GM23338 (cell line): Measurements from ENCODE around the gene KCNA1. TPM values are rescaled to one million over a fixed set of nuclear protein-coding genes. Genes with fewer than 3 reads are reported as not detected.

ENCODE experiments used
- ATAC-seq: fragments of 200-7000 bp; cut with Tn5 transposase; 3 replicates; pipeline ENCODE4 v1.9.1; 2020
- DNase-seq: peaks from one replicate; pipeline ENCODE4 v3.0.0-alpha.2; 2015; ENCODE audit warnings: low spot score
- H2AFZ ChIP-seq: fragments of 200-600 bp; sonication (generic); 2 replicates; pipeline ENCODE4 v1.8.0; 2016; ENCODE audit warnings: antibody characterized with exemption, mild to moderate bottlenecking, moderate library complexity
- H3F3A ChIP-seq: fragments of 200-600 bp; sonication (generic); replicated peaks from 2 replicates; pipeline ENCODE4 v1.8.0; 2017; ENCODE audit warnings: antibody characterized with exemption, mixed run types, low read depth
- H3K27ac ChIP-seq: fragments of 200-600 bp; sonication (generic); 2 replicates; pipeline ENCODE4 v1.6.1; 2016; ENCODE audit warnings: low read depth
- H3K27me3 ChIP-seq: fragments of 200-600 bp; sonication (generic); 2 replicates; pipeline ENCODE4 v1.8.0; 2016; ENCODE audit warnings: mild to moderate bottlenecking, mixed run types, moderate library complexity; ENCODE audit not compliant: insufficient read depth
- H3K36me3 ChIP-seq: fragments of 200-600 bp; sonication (generic); 2 replicates; pipeline ENCODE4 v1.8.0; 2016; ENCODE audit warnings: mild to moderate bottlenecking; ENCODE audit not compliant: insufficient read depth
- H3K4me1 ChIP-seq: fragments of 200-600 bp; sonication (generic); 2 replicates; pipeline ENCODE4 v1.8.0; 2016; ENCODE audit warnings: mild to moderate bottlenecking, moderate library complexity; ENCODE audit not compliant: insufficient read depth
- H3K4me2 ChIP-seq: fragments of 200-600 bp; sonication (generic); 2 replicates; pipeline ENCODE4 v1.7.1; 2017; ENCODE audit warnings: mixed run types
- H3K4me3 ChIP-seq: fragments of 200-600 bp; sonication (generic); 2 replicates; pipeline ENCODE4 v1.6.1; 2016; ENCODE audit warnings: mixed run types
- H3K79me2 ChIP-seq: fragments of 200-600 bp; sonication (generic); replicated peaks from 2 replicates; pipeline ENCODE4 v1.8.0; 2017; ENCODE audit warnings: mild to moderate bottlenecking; ENCODE audit not compliant: insufficient read depth
- H3K9me2 ChIP-seq: fragments of 200-600 bp; sonication (generic); 2 replicates; pipeline ENCODE4 v1.8.0; 2017; ENCODE audit not compliant: insufficient read depth
- H4K20me1 ChIP-seq: fragments of 200-600 bp; sonication (generic); replicated peaks from 2 replicates; pipeline ENCODE4 v1.8.0; 2017; ENCODE audit warnings: mild to moderate bottlenecking; ENCODE audit not compliant: insufficient read depth
- H3K27ac Mint-ChIP-seq: 2 replicates; pipeline ENCODE4 v1.8.0; 2020; ENCODE audit warnings: inconsistent platforms, mild to moderate bottlenecking, moderate library complexity, mixed read lengths
- H3K27me3 Mint-ChIP-seq: 3 replicates; pipeline ENCODE4 v1.8.0; 2022; ENCODE audit warnings: low read depth, mild to moderate bottlenecking, moderate library complexity, mixed read lengths, inconsistent platforms; ENCODE audit not compliant: insufficient read depth, poor library complexity
- H3K36me3 Mint-ChIP-seq: 3 replicates; pipeline ENCODE4 v1.8.0; 2021; ENCODE audit warnings: low read depth, mild to moderate bottlenecking, inconsistent platforms, moderate library complexity, mixed read lengths
- H3K4me1 Mint-ChIP-seq: 3 replicates; pipeline ENCODE4 v1.8.0; 2020; ENCODE audit warnings: mild to moderate bottlenecking, inconsistent platforms, mixed read lengths
- H3K4me3 Mint-ChIP-seq: 3 replicates; pipeline ENCODE4 v1.8.0; 2021; ENCODE audit warnings: moderate library complexity, mild to moderate bottlenecking, inconsistent platforms, mixed read lengths
- H3K9me3 Mint-ChIP-seq: 3 replicates; pipeline ENCODE4 v1.8.0; 2020; ENCODE audit warnings: moderate library complexity, mild to moderate bottlenecking, inconsistent platforms, mixed read lengths
- CREB1 ChIP-seq: fragments of 250-450 bp; sonication (Bioruptor Pico); IDR thresholded peaks from 2 replicates; pipeline ENCODE4 v1.5.0; 2020; ENCODE audit warnings: low read depth, mild to moderate bottlenecking, moderate library complexity
- EZH2 ChIP-seq: fragments of 200-600 bp; sonication (generic); IDR thresholded peaks from one replicate; pipeline ENCODE4 v1.8.0; 2017; ENCODE audit warnings: antibody characterized with exemption, mild to moderate bottlenecking, low read depth; ENCODE audit not compliant: unreplicated experiment
- EZH2phosphoT487 ChIP-seq: fragments of 200-600 bp; sonication (generic); IDR thresholded peaks from one replicate; pipeline ENCODE4 v1.8.1; 2018; ENCODE audit warnings: antibody characterized with exemption; ENCODE audit not compliant: unreplicated experiment
- JUNB ChIP-seq: IDR thresholded peaks from one replicate; pipeline ENCODE4 v1.6.1; 2016; ENCODE audit warnings: antibody characterized with exemption; ENCODE audit not compliant: unreplicated experiment
- NANOG ChIP-seq: IDR thresholded peaks from 2 replicates; pipeline ENCODE4 v1.6.1; 2016; ENCODE audit warnings: antibody characterized with exemption, borderline replicate concordance
- POLR2AphosphoS5 ChIP-seq: IDR thresholded peaks from 2 replicates; pipeline ENCODE4 v1.6.1; 2016; ENCODE audit warnings: antibody characterized with exemption, low read depth
- STAT1 ChIP-seq: IDR thresholded peaks from one replicate; pipeline ENCODE4 v1.6.1; 2016; ENCODE audit warnings: antibody characterized with exemption; ENCODE audit not compliant: unreplicated experiment
- ZNF114 ChIP-seq: fragments of 250-450 bp; sonication (Bioruptor Pico); IDR thresholded peaks from 2 replicates; pipeline ENCODE4 v1.5.0; 2020; ENCODE audit warnings: mild to moderate bottlenecking, moderate library complexity
- ZNF331 ChIP-seq: fragments of 250-450 bp; sonication (Bioruptor Pico); IDR thresholded peaks from 2 replicates; pipeline ENCODE4 v1.5.0; 2020; ENCODE audit warnings: low read depth, mild to moderate bottlenecking, moderate library complexity
- polyA plus RNA-seq: library from polyadenylated mRNA; unstranded; fragments of >200 nt; fragmentation: Nextera tagmentation; extraction: Ambion mirVana; gene quantifications from 2 replicates; pipeline ENCODE4 v1.2.1, GENCODE V29; 2016
- total RNA-seq: library from RNA; depleted of rRNA; stranded (reverse); fragments of >200 nt; shearing (Covaris generic); gene quantifications from 2 replicates; pipeline ENCODE4 v1.2.3, GENCODE V29; 2014
- TF ChIP-seq, protein P1 (sequence below): fragments of 250-450 bp; sonication (Bioruptor Pico); IDR thresholded peaks from 2 replicates; pipeline ENCODE4 v1.5.0; 2020; ENCODE audit warnings: mild to moderate bottlenecking, moderate library complexity
- TF ChIP-seq, protein P2 (sequence below): IDR thresholded peaks from 2 replicates; pipeline ENCODE4 v1.6.1; 2016; ENCODE audit warnings: antibody characterized with exemption

Gene KCNA1
- total and polyA plus RNA-seq, 2 experiments from 2014 or later, result 0.10 to 1.2 TPM

DNA sequence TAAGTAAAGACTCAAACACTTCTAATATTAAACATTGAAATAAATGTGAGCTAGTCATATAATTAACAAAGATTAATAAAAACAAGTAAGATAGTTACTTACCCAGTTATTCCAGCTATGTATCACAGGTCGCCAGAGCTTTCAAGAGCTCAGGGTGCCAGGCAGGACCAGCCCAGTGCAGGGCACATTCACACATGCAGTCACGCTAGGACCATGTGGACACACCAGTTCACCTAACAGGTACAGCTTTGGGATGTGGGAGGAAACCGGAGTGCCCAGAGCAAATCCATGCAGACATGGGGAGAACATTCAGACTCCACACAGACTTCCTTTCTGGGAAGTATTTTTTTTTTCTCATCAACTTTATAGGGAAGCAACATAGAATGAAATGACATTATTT is 39.3 kb upstream of the KCNA1 start (continued):
- TF ChIP-seq, protein P1, sequence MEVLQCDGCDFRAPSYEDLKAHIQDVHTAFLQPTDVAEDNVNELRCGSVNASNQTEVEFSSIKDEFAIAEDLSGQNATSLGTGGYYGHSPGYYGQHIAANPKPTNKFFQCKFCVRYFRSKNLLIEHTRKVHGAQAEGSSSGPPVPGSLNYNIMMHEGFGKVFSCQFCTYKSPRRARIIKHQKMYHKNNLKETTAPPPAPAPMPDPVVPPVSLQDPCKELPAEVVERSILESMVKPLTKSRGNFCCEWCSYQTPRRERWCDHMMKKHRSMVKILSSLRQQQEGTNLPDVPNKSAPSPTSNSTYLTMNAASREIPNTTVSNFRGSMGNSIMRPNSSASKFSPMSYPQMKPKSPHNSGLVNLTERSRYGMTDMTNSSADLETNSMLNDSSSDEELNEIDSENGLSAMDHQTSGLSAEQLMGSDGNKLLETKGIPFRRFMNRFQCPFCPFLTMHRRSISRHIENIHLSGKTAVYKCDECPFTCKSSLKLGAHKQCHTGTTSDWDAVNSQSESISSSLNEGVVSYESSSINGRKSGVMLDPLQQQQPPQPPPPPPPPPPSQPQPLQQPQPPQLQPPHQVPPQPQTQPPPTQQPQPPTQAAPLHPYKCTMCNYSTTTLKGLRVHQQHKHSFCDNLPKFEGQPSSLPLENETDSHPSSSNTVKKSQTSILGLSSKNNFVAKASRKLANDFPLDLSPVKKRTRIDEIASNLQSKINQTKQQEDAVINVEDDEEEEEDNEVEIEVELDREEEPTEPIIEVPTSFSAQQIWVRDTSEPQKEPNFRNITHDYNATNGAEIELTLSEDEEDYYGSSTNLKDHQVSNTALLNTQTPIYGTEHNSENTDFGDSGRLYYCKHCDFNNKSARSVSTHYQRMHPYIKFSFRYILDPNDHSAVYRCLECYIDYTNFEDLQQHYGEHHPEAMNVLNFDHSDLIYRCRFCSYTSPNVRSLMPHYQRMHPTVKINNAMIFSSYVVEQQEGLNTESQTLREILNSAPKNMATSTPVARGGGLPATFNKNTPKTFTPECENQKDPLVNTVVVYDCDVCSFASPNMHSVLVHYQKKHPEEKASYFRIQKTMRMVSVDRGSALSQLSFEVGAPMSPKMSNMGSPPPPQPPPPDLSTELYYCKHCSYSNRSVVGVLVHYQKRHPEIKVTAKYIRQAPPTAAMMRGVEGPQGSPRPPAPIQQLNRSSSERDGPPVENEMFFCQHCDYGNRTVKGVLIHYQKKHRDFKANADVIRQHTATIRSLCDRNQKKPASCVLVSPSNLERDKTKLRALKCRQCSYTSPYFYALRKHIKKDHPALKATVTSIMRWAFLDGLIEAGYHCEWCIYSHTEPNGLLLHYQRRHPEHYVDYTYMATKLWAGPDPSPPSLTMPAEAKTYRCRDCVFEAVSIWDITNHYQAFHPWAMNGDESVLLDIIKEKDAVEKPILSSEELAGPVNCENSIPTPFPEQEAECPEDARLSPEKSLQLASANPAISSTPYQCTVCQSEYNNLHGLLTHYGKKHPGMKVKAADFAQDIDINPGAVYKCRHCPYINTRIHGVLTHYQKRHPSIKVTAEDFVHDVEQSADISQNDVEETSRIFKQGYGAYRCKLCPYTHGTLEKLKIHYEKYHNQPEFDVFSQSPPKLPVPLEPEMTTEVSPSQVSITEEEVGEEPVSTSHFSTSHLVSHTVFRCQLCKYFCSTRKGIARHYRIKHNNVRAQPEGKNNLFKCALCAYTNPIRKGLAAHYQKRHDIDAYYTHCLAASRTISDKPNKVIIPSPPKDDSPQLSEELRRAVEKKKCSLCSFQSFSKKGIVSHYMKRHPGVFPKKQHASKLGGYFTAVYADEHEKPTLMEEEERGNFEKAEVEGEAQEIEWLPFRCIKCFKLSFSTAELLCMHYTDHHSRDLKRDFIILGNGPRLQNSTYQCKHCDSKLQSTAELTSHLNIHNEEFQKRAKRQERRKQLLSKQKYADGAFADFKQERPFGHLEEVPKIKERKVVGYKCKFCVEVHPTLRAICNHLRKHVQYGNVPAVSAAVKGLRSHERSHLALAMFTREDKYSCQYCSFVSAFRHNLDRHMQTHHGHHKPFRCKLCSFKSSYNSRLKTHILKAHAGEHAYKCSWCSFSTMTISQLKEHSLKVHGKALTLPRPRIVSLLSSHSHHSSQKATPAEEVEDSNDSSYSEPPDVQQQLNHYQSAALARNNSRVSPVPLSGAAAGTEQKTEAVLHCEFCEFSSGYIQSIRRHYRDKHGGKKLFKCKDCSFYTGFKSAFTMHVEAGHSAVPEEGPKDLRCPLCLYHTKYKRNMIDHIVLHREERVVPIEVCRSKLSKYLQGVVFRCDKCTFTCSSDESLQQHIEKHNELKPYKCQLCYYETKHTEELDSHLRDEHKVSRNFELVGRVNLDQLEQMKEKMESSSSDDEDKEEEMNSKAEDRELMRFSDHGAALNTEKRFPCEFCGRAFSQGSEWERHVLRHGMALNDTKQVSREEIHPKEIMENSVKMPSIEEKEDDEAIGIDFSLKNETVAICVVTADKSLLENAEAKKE, result no peak

DNA sequence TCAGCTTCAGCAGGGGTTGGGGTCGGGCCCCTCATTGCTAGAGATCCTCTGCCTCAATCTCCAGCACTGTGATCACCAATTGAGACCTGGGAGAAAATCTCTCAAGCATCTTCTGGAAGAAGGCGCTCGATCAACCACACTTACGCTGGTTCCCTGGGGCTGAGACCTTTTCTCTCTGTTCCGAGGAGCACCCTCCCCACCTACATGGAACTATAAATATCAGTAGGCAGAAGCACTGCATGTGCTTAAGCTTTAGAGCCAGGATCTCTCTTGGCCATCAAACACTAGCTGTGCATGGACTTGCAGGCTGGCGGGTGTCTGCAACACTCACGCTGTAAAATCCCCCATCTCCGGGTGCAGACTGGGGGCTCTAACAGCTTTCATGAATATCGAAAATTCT is 38.2 kb upstream of the KCNA1 start:
- ATAC-seq, result no peak
- Mint-ChIP-seq H3K9me3 (no peaks in the 10 kb centered on the region), H3K27ac (no peak overlapping the region), H3K4me1 (no peaks in the 10 kb centered on the region), H3K4me3 (no peak overlapping the region), H3K27me3 (no peaks in the 10 kb centered on the region), H3K36me3 (no peaks in the 10 kb centered on the region)
- 0 out of 2 replicates have a peak, but pooled peaks cover 6% of the 10 kb centered on the region for H3K9me2 ChIP-seq
- no peaks in the 10 kb centered on the region for H3K79me2 ChIP-seq
- H3K4me1 ChIP-seq, result no peaks in the 10 kb centered on the region
- H3K4me2 ChIP-seq, result no peak overlapping the region
- no peak overlapping the region for H3K4me3 ChIP-seq
- TF ChIP-seq STAT1 (no peak), NANOG (no peak), ZNF114 (CRISPR knock-in tag) (no peak)
- no peaks in the 10 kb centered on the region; the same call in 1 of the 2 replicates for H4K20me1 ChIP-seq
- DNase-seq, result no peak
- no peaks in the 10 kb centered on the region for H3K36me3 ChIP-seq
- H3K27me3 ChIP-seq, result no peaks in the 10 kb centered on the region
- H3K27ac ChIP-seq, result no peak overlapping the region
- H2AFZ ChIP-seq, result no peak overlapping the region
- no peaks in the 10 kb centered on the region for H3F3A ChIP-seq

DNA sequence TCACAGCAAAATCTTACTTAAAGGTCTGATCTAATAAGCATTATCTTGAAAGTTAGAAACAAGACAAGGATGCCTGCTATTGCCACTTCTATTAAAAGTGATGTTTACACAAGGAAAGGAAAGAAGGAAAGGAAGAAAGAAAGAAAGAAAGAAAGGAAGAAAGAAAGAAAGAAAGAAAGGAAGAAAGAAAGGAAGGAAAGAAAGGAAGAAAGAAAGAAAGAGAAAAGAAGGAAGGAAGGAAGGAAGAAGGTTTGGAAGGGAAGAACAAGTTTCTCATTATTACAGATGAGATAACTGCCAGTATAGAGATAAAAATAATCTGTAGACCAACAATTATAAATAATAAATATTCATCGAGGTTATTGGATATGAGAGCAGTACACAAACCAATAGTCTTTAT is 35.8 kb upstream of the KCNA1 start:
- Histone ChIP-seq H3K79me2 (no peaks in the 10 kb centered on the region), H3K4me1 (no peaks in the 10 kb centered on the region), H4K20me1 (no peaks in the 10 kb centered on the region), H3K9me2 (0 out of 2 replicates have a peak, but pooled peaks cover 3% of the 10 kb centered on the region), H3K36me3 (no peaks in the 10 kb centered on the region), H2AFZ (no peak overlapping the region), H3F3A (no peaks in the 10 kb centered on the region), H3K27ac (no peak overlapping the region), H3K27me3 (no peaks in the 10 kb centered on the region), H3K4me2 (no peak overlapping the region), H3K4me3 (no peak overlapping the region)
- Mint-ChIP-seq H3K4me3 (no peak overlapping the region), H3K27ac (no peak overlapping the region), H3K4me1 (no peaks in the 10 kb centered on the region), H3K27me3 (peaks cover 2% of the 10 kb centered on the region), H3K9me3 (peaks cover 20% of the 10 kb centered on the region), H3K36me3 (peaks cover 5% of the 10 kb centered on the region)
- no peak for DNase-seq
- no peak for ATAC-seq
- no peak for TF ChIP-seq NANOG
- TF ChIP-seq EZH2phosphoT487, result no peak
- TF ChIP-seq CREB1 (CRISPR knock-in tag), result no peak
- TF ChIP-seq, protein P2, sequence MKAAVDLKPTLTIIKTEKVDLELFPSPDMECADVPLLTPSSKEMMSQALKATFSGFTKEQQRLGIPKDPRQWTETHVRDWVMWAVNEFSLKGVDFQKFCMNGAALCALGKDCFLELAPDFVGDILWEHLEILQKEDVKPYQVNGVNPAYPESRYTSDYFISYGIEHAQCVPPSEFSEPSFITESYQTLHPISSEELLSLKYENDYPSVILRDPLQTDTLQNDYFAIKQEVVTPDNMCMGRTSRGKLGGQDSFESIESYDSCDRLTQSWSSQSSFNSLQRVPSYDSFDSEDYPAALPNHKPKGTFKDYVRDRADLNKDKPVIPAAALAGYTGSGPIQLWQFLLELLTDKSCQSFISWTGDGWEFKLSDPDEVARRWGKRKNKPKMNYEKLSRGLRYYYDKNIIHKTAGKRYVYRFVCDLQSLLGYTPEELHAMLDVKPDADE, result no peak
- no peak for TF ChIP-seq POLR2AphosphoS5
- TF ChIP-seq ZNF114 (CRISPR knock-in tag), result no peak
- no peak for TF ChIP-seq ZNF331 (CRISPR knock-in tag)
- no peak for TF ChIP-seq EZH2
- no peak for TF ChIP-seq JUNB
